ENCODE results near the gene LEMD3.

Gene LEMD3

DNA sequence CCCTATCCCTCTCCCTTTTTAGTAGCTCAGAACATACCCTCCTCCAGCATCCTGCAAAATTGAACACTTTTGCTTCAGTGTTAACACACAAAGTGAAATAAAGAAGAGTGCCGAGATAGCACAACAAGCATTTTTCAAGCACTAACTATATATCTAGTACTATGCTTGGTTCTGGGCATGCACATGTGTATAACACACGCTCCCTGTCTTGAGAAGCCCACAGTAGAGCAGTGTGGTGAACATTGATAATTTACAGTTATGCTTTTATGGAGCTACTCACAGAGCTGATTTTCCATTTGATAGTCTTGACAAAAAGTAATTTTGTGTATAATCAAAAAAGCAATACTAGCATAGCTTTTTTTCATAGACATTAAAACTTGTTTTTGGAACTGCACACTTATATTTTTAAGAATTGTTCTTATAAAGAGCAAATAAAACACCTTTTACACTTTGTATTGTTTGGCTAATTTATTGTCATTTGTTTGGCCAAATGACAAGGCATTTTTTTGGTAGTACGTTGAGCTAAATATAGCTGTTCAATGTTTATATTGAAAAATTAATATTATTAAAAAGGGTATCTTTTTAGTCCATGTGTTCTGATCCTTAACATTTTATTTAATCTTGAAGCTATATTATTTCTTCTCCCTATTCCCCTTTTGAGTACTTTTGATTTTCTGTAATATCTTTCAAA lies 39.7 kb downstream of the LEMD3 start:
- DNase-seq: no peak

DNA sequence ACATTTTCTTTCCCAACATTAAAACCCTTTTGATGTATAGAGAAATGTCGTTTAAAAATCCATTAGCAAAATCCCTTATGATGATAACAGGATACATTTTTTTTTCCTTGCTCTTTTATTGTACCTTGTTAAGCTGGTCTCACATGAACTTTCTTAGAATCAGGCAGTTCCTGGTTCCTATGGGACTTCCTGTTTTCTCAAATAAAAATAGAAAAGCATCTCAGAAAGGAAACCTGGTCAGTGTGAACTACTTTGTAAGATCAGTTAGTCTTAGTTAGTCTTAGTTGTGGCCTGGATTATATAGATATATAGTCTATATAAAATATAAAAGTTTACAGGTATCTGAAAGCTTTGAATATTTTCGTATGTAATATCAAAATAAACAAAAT lies 40.3 kb downstream of the LEMD3 start:
- DNase-seq: no peak

DNA sequence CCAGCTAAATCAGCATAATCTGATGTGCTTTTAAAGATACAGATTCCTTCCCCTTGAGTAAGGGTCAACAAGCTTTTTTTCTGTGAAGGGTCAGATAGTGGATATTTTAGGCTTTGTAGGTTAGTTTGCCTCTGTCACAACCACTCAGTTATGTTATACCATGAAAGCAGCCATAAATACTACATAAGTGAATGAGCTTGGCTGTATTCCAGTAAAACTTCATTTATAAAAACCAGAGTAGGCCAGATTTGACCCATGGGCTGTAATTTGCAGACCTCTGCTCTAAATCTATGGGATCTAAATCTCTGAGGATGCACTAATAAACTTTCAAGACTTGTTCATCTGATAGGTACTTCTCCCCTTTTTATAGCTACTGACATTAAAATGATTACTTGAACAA lies 47.7 kb downstream of the LEMD3 start:
- no peak for DNase-seq

DNA sequence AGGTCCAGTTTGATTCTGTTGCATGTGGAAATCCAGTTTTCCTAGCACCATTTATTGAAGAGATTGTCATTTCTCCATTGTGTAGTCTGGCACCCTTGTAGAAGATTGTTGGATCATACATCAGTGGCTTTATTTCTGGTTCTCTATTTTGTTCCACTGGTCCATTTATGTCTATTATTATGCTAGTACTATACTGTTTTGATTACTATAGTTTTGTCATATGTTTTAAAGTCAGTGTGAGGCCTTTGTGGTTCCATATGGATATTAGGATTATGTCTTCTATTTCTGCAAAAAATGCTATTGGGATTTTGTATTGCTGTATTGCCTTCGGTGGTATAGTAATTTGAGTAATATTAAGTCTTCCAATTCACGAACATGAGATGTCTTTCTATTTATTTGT lies 51.4 kb downstream of the LEMD3 start:
- no peak for DNase-seq

DNA sequence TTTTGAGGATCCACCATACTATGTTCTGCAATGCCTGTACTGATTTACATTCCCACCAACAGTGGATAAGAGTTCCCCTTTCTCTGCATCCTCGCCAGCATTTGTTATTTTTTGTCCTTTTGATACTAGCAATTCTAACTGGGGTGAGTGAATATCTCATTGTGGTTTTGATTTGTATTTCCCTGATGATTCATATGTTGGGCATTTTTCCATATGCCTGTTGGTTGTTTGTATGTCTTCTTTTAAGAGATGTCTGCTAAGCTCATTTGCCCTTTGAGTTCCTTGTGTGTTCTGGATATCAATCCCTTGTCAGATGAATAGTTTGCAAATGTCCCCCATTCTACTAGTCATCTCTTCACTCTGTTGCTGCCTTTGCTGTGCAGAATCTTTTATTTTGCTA lies 60.1 kb downstream of the LEMD3 start:
- peak; percentile 67 for DNase-seq

DNA sequence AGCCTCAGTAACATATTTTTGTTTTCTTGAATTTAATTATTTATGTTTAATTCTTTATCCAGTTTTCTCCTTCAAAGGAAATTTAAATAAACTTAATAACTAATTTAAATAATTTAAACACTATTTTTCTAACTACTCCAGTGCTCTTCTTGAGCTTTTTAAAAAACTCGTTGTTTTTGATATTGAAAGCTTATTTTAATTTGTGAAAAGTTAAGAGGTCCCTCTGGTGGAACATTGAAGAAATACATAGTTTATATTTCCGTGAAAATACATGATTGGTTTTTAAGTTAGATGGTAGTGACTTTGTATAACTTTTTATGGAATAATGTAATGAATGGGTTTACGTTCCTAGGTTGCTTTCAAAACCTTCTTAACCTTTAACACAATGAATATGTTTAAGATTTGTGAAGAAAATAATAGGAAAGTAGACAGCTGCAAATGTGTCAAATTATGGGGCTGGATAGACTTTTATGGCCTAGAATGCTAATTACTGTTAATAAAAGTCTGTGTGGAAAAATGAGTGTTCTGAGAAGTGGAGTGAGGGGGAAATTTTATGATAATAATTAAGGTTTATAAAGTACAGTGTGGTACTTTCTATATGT lies 63.2 kb downstream of the LEMD3 start:
- peak; percentile 23 for DNase-seq

DNA sequence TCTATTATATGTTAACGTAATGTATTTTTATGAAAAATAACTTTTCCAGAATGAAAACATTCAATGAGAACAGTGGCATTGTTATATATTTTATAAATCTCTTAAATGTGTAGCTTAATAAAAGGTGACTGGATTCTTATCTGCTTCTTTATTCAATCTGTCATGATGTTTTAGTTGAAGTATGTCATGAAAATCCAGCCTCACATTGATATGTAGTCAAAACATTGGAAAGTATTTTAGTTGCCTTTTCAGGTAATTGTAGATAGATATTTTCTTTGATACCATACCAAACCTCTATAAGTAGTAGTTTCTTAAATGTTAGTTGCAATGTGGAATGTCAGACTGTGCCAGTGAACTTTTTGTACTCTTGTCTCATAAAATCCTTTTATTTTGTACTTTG lies 67.8 kb downstream of the LEMD3 start:
- DNase-seq: no peak

DNA sequence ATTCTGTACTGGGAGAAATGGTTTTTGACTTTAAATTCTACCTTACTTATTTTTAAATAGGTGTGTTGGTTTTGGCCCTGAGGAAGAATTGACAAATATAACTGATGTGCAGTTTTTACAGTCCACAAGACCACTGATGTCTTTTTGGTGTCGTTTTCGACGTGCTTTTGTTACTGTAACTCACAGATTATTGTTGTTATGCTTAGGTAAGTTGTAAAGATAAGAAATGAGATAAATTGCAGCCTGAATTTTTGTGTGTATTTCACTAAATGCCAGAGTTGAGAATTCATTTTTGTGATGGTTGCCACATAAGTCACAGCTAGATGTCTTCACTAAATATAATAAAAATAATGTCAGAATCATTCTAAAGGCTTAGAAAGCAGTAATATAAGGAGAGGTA lies 69.2 kb downstream of the LEMD3 start:
- DNase-seq: no peak

DNA sequence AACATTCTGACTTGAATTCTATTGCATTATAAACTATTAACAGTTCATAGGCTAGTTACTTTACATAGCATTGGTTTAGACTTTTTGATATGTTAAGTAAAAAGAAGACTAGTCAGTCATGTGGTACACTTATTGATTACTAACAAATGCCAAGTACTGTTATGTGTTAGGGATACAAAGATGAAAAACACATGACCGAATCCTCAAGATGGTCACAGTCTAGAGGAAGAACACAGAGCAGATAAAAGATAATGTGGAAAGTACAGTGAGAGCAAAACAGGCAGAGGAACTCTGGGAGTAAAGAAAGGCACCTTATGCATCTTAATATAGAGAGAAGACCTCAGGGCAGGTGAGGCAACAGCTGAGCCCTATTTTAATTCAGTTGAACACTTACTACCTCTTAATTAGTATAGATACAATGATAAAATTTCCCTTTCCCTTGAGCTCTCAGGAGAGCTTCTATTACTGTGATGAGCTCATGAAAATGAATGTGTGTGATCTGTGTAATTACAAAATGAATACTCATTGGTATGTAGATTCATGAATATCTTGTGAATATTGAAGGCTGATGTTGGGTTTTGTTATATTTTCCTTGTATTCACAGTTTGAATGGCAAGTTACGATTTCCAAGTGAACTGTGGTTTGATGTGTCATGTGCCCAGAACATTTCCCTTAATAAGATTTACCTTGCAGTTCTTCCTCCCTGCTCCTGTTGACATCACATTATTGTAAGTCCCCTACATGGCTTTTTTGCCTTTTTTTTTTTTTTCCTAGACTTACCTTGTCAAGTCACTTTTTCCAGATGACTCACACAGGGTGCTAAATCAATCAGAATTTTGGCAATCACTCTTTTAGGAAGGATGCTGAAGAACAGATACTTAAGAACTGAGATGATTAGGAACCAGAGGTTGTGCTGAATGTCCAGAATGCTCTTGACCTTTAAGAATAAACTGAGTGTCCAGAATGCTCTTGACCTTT lies 79.6 kb downstream of the LEMD3 start:
- no peak for DNase-seq

DNA sequence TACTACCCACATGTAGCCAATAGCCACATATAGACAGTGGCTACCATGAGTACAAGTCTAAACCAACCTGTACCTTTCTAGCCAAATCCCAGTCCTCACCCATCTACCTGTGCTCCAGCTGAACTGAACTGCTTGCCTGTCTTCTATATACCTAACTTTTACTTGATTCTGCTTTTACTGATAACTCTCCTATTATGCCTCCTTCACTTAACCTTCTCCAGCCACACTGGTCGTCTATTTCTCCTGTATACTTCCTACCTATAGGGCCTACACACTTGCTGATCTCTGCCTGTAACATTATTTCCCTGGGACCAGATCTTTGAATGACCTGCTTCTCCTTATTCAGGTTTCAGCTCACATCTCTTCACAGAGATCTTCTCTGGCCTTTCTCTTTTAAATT lies 83.1 kb downstream of the LEMD3 start:
- DNase-seq: no peak

DNA sequence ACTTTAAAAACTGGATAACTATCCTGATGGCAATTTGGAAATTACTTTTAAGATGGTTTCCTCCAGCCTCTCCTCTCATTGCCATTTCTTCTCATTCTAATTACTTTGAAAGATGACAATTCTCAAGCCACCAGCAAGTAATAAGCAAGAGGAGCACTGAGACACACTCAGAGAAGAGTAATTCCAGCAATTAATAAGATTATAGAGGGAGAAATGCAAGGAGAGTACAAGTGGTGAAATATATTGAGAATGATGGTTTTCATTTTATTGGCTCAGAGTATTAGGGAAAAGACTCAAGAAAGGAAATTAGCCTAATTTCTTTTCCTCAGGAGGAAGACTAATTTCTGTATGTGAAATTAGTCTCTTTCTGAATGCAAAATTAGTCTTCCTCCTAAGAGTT lies 88.6 kb downstream of the LEMD3 start:
- DNase-seq: no peak

DNA sequence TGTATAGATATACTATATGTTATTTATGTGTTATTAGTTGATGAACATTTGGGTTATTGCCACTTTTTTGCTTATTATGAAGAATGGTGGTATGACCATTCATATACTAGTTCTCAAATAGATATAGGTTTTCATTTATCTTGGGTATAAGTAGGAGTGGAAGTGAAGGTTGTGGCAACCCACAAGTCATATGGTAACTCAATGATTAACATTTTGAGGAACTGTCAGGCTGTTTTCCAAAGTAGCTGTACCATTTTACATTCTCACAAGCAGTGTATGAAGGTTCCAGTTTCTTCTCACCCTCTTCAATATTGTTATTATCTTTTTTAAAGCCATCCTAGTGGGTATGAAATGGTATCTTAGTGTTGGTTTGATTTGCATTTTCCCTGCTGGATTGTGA lies 90.1 kb downstream of the LEMD3 start:
- DNase-seq: no peak

DNA sequence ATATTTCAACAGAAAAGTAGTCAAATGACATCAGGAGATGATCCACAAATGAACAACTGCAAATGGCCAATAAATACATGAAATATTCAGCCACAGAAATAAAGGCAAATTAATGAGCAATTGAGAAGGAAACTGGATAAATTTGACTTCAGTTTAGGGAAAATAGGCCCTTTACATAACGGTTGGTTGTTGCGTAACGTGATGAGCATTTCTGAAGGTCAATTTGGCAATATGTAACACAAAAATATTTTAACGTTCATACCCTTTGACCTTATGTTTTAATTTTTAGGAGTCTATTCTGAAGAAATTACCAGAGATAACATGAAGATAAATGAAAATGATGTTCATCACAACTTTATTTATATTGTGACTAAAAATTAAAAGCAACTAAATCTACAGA lies 94.4 kb downstream of the LEMD3 start:
- no peak for DNase-seq

DNA sequence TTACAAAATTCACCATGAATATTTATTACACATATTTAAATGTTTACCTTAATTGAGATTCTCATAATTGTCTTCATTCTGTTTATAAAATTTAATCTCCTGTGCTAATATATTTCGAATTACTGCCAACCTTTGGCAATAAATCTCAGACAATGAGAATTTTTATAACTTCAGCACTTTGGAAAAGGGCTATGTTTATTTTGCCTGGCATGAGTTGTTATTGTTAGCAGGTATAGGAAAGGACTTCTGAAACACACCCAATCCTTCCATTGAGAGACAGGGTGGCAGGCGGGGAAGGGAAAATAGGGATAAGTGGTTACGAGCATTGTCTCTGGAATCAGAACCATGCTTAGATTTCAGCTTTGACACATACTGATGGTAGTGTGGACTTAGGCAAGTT lies 97.0 kb downstream of the LEMD3 start:
- no peak for DNase-seq

DNA sequence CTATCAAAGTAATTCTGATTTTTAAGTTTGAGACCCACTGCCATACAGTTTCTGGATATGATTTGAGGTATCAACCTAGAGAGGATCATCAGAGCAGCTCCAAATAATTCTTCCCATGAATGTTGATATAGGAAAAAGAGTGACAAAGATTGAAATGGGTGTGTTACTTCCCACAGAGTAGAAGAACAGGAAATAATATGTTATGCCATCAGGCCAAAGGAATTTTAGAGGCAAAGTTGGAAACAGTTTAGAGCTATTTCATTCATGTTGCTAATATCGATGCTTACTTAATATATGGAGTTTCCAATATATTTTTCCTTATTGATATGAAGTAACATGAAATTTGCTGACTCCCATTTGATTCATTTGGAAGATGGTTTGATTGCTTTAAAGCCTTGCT lies 100.2 kb downstream of the LEMD3 start:
- peak; percentile 49 for DNase-seq

DNA sequence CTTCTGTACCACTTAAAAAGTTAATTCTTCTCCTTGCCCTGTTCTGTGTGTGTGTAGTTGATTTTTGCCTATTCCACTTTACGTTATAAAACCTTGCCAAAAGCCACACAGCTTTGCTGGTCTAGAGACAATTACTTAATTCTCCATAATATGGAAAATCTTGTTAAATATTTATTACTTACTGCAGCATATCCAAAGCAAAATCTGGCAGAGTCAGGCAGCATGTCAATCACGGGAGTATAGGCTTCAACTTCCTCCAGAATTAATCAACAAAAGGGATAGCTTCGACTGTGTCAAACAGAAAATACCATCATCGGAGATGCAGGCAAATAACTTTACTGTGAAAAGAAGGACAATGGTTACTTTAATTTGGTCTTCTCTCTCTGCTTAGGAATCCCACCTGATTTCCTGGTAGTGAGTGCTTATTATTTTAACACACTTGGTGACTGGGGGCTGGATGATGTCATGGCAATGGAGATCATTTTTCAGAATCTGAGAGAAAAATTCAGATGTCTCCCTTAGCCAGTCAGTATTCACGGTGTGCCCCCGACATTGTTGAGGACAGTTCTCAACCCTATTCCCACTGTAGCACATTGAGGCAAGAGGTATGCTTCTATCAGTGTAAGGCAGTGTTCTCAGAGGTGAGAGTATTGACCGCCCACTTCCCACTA lies 105.4 kb downstream of the LEMD3 start:
- no peak for DNase-seq

DNA sequence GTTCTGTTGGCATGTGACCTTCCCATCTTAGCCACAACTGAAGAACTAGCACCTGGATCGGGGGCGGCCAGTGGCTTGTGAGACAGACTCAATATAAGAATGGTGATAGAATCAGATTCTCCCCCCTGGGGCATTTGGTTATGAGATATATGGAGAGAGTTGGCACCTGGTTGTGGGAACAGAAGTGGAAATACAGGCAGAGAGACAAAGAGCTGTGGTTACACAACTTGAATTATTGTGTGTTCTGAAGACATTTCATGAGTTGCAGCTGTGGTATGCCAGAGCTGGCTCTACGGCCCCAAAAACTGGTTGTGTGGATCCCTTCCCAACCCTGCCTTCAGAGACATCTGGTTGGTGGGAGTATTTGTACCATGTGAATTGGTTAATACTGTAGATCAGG lies 106.2 kb downstream of the LEMD3 start:
- no peak for DNase-seq

DNA sequence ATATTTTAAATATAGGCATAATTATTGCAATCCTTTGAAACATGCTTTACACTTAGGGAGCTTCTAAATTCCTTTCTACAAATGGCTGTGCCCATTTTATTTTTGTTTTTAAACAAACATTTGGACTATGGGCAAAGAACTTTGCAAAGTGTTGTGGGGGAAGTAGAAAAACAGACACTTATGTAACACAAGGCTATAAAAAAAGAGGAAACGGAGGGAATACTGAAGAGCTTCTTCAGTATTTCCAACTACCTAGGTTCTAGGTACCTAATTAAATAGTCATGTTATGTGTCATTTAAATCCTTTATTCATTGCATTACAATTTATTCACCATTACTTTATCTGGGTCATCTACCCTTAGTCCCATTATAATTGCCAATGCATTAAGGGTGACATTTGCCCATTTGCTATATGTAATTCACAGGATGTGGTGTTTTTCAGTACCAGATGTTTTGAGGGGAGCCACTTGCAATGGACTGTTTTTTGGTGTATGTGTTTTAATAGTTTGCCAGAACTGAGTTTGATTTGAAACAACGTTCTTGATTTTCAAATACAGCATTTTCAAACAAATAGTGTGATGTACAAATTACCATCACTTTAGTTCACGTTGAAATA lies 107.6 kb downstream of the LEMD3 start:
- DNase-seq: no peak

DNA sequence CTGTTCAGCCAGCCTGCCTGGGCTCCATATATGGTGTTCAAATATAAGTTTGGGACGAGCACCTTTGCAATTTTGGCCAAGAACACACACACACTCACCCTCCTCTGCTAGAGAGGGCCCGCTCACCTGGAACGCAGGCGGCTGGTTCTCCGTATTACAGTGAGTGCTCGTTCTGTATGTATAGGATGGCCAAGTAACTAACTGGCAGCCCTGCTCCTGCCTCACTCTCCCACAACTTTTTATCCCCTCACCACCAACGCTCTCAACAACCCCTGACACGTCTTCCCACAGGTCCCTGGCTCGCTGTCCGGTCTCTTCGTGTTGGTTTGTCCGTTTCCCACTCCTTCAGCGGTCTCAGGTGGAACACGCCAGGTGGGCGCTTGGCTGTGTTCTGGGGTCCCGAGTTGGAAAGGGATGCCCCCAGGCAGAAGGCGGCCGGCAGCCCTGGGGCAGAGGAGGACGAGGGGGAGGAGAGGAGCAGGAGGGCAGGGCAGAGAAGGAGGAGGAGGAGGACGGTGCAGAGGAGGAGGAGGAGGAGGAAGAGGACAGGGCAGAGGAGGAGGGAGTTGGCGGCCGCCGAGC lies 108.7 kb downstream of the LEMD3 start:
- DNase-seq: no peak

DNA sequence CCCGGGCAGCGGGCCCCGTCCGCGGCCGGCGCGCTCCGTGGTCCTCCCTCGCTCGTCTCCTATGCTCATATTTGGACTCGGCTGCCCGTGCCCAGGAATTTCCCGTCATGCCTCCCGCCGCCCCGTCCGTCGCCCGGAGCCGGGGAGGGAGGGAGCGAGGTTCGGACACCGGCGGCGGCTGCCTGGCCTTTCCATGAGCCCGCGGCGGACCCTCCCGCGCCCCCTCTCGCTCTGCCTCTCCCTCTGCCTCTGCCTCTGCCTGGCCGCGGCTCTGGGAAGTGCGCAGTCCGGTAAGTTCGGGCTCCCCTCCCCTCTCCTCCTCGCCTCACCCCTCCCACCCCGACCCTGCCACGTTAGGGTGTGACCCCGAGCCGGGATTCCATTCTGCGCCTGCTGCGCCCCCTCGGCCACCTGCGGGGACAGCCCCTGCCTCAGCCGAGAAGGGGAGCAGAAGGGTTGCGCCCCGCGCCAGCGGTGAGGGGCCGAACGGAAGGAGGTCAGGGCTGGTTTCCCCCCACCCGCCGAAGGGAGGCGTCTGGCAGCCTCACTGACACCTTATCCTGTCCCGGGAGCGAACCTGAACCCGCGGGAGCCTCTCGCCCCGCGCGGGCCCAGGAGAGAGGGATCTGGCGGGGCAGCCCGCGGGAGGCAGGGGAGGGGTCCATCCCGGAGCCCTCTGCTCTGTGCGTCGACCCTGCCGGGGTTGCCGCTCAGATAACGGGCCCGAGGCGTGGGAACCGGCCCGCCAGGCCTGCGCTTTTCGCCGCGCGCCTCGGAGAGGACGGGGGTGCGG lies 109.4 kb downstream of the LEMD3 start, which contains the start of gene MSRB3:
MSRB3 (plus strand) TSS at position 108 of the 793 bp plus-strand sequence. CDS start 29,897 bp downstream, outside the sequence.
- peak; percentile 91 for DNase-seq

Measured in fibroblast of skin of scalp (primary cell).